AG09319 (cell line): ENCODE measurements around the gene HNRNPA1L2.
"Not testable (repeated sequence)": the region's sequence is repeated elsewhere in the genome, so short reads cannot be mapped to it uniquely, and the experiment has no call there.

ENCODE experiments used
- DNase-seq: peaks from one replicate; pipeline ENCODE4 v3.0.0-alpha.2; 2010; ENCODE audit warnings: low read depth; ENCODE audit errors: extremely low read depth
- TF ChIP-seq, protein P1 (sequence below): IDR thresholded peaks from 2 replicates; pipeline ENCODE4 v1.5.1; 2011; ENCODE audit warnings: low read depth, mild to moderate bottlenecking, inconsistent platforms, low read length, moderate library complexity

Gene HNRNPA1L2

DNA sequence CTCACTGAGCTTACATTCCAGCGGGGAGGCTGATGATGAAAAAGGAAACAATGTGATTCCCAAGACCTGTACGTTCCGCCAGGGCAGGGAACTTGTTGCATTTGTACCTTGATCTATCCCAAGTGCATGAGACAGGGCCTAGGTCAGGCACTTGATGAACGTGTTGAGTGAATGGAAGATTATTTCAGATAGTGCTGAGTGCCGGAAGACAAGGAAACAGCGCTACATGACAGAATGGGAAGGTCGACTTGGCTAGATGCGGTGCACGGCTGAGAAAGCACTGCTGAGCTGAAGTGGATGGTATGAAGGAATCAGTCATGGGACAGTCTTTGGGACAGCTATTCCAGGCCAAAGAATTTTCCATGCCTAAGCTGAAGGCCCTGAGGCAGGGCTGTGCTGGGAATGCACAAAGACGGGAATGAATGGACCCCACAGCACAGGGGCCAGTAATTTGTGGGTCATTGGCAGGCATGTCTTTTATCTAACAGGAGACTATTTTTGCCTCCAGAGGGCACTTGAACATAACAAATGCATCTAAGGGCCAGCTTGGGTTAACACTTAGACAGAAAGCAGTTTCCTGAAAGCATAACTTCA is 33.1 kb upstream of the HNRNPA1L2 start:
- not testable (repeated sequence) for DNase-seq
- TF ChIP-seq, protein P1, sequence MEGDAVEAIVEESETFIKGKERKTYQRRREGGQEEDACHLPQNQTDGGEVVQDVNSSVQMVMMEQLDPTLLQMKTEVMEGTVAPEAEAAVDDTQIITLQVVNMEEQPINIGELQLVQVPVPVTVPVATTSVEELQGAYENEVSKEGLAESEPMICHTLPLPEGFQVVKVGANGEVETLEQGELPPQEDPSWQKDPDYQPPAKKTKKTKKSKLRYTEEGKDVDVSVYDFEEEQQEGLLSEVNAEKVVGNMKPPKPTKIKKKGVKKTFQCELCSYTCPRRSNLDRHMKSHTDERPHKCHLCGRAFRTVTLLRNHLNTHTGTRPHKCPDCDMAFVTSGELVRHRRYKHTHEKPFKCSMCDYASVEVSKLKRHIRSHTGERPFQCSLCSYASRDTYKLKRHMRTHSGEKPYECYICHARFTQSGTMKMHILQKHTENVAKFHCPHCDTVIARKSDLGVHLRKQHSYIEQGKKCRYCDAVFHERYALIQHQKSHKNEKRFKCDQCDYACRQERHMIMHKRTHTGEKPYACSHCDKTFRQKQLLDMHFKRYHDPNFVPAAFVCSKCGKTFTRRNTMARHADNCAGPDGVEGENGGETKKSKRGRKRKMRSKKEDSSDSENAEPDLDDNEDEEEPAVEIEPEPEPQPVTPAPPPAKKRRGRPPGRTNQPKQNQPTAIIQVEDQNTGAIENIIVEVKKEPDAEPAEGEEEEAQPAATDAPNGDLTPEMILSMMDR, result peak; percentile 25

DNA sequence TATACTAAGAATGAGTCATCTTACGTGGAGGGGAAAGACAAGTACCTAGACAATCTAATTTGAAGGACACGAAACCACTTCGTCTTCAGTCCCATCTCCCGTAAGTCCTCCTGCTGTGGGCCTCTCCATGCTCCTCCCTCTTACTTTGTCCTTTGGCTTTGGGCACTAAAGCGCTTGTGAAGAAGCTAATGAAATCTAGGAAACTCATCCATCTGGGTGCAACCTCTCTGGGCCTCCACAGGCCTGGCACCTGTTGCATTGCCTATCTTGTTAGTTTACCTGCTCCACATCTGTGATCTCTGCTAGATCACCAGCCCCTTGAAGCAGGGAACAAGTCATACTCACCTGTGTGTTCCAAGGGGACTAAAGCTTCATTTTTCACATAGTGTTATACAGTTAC is 32.1 kb upstream of the HNRNPA1L2 start:
- DNase-seq, result not testable (repeated sequence)

DNA sequence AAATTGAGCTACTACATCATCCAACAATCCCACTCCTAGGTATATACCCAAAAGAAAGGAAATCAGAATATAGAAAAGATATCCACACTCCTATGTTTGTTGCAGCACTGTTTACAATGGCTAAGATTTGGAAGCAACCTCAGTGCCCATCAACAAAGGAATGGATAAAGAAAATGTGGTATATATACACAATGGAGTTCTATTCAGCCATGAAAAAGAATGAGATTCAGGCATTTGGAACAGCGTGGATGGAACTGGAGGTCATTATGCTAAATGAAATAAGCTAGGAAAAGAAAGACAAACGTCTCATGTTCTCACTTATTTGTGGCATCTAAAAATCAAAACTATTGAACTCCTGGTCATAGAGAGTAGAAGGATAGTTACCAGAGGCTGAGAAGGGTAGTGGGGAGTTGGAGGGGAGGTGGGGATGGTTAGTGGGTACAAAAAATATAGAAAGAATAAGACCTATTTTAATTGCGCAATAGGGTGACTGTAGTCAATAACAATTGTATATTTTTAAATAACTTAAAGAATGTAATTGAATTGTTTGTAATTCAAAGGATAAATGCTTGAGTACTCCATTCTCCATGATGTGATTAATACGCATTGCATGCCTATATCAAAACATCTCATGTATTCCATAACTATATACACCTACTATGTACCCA is 27.0 kb upstream of the HNRNPA1L2 start:
- TF ChIP-seq, protein P1, result no peak
- no peak for DNase-seq

DNA sequence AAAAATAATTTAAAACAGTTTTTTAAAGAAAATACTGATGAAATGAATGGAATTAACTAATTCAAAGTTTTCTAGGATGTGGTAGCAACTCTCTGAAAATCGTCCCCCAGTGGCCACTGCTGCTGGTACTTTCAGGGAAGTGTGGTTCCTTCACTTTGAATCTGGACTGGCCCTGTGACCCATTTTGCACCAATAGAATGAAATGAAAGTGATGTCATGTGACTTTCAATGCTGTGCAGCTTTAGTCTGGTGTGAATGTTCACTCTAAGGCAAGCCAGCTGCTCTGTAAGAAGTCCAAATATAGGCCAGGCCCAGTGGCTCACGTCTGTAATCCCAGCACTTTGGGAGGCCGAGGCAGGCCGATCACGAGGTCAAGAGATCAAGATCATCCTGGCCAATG is 26.4 kb upstream of the HNRNPA1L2 start:
- TF ChIP-seq, protein P1, result no peak
- no peak for DNase-seq

DNA sequence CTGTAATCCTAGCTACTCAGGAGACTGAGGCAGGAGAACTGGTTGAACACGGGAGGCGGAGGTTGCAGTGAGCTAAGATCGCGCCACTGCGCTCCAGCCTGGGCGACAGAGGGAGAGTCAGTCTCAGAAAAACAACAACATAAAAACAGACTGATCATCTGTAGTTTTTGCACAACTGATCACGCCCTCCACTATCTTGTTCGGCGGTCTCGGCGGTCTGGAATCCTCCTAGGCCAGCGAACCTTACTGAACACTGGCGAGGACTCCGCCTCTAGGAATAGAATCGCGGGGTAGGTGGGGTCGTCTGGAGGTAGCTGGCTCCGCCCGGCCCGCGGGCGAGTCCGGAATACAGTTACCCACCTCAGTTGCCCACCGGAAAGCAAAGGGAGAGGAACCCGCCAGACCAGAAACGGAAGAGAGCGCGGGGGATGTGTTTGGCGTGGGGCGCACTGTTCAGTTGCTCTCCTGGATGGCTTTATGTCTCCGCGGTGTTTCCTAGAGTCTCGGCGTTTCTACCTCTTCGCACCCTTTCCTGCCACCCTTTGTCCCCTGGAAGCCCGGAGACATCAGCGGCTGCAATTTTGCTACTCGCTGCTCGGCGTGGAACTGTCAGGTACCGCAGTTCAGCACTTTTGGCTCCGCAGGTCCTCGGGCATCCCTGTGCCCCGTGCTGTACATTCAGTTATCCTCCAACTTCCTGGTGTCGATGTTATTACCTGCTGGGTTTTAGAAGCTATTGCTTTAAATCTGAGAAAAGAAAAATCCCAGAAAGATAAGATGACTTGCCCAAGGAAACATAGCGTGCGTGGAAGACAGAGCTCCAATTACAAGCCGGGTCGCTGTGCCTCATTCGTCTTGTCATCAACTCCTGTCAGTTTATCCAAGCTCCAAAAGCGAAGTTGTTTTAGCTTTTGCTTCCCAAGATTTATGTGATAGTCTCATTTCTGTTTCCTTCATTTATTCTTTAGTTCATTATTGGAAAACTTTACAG is 24.9 kb upstream of the HNRNPA1L2 start:
- peak; percentile 49 for DNase-seq
- TF ChIP-seq, protein P1, result no peak

DNA sequence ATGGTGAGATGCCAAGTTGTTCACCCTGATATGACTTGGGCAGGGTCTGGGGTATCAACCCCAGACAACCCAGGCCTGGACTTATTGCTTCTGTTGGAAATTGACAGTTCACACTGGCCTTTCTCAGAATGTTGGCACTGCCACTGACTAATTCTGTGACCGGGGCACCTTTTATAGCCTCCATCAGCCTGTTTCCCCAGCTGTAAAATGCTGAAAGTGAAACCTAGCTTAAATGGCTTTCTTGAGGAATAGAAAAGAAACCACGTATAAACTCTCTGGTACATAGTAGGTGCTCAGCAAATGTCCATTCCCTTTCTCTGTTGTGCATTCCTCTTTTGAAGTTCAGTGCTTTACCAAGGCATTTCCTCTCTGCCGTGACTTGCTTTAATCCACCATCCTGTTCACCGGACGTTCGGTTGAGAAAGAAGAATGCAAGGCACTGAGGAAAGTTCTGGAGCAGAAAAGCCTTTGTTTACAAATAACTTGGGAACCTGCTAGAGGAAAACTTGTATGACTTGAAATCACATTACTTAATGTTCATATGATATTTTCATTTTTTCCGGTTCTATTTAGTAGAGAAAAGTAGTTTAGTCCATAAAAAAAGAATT is 11.0 kb upstream of the HNRNPA1L2 start:
- DNase-seq, result not testable (repeated sequence)

DNA sequence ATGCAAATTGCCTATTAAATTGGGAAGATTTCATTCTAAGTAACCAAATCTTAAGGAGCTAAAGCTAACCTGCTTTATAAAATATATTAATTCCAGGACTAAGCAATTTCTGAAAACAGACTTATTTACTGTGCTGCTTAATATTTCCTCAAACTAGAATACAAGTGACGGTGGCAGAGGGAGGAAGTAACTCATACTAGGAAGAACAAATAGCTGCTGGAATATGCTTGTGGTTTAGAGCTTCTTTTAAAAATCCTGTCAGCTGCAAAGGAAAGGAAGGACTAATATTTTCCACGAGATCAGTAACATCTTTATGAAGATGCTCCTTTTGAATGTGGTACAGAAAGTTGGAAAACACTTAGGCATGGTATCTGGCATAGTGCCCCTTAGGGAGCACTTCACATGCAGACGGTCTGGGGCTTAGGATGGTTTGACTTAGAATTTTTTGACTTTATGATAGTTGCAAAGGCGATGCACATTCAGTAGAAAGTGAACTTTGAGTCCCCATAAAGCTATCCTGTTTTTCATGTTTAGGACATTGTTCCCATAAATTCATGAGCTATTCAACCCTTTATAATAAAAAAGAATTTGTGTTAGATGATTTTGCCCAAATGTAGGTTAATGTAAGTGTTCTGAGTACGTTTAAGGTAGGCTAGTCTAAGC is 3.4 kb upstream of the HNRNPA1L2 start:
- TF ChIP-seq, protein P1, result no peak
- DNase-seq, result no peak
